ENCODE measurements around the gene ARSK. TPM values are rescaled to one million over a fixed set of nuclear protein-coding genes. Genes with fewer than 3 reads are reported as not detected.

The ARSK gene
- total and polyA plus RNA-seq, 2 of the 13 experiments (the other 11 are each of a cell fraction or from before 2014, with no cell fraction given) = 7.9 TPM

- no peak for TF ChIP-seq E2F1 (CRISPR knock-in tag; IDR thresholded peaks at IDR 0.05)
- TF ChIP-seq, protein P1, sequence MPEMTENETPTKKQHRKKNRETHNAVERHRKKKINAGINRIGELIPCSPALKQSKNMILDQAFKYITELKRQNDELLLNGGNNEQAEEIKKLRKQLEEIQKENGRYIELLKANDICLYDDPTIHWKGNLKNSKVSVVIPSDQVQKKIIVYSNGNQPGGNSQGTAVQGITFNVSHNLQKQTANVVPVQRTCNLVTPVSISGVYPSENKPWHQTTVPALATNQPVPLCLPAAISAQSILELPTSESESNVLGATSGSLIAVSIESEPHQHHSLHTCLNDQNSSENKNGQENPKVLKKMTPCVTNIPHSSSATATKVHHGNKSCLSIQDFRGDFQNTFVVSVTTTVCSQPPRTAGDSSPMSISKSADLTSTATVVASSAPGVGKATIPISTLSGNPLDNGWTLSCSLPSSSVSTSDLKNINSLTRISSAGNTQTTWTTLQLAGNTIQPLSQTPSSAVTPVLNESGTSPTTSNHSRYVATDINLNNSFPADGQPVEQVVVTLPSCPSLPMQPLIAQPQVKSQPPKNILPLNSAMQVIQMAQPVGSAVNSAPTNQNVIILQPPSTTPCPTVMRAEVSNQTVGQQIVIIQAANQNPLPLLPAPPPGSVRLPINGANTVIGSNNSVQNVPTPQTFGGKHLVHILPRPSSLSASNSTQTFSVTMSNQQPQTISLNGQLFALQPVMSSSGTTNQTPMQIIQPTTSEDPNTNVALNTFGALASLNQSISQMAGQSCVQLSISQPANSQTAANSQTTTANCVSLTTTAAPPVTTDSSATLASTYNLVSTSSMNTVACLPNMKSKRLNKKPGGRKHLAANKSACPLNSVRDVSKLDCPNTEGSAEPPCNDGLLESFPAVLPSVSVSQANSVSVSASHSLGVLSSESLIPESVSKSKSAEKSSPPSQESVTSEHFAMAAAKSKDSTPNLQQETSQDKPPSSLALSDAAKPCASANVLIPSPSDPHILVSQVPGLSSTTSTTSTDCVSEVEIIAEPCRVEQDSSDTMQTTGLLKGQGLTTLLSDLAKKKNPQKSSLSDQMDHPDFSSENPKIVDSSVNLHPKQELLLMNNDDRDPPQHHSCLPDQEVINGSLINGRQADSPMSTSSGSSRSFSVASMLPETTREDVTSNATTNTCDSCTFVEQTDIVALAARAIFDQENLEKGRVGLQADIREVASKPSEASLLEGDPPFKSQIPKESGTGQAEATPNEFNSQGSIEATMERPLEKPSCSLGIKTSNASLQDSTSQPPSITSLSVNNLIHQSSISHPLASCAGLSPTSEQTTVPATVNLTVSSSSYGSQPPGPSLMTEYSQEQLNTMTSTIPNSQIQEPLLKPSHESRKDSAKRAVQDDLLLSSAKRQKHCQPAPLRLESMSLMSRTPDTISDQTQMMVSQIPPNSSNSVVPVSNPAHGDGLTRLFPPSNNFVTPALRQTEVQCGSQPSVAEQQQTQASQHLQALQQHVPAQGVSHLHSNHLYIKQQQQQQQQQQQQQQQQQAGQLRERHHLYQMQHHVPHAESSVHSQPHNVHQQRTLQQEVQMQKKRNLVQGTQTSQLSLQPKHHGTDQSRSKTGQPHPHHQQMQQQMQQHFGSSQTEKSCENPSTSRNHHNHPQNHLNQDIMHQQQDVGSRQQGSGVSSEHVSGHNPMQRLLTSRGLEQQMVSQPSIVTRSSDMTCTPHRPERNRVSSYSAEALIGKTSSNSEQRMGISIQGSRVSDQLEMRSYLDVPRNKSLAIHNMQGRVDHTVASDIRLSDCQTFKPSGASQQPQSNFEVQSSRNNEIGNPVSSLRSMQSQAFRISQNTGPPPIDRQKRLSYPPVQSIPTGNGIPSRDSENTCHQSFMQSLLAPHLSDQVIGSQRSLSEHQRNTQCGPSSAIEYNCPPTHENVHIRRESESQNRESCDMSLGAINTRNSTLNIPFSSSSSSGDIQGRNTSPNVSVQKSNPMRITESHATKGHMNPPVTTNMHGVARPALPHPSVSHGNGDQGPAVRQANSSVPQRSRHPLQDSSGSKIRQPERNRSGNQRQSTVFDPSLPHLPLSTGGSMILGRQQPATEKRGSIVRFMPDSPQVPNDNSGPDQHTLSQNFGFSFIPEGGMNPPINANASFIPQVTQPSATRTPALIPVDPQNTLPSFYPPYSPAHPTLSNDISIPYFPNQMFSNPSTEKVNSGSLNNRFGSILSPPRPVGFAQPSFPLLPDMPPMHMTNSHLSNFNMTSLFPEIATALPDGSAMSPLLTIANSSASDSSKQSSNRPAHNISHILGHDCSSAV (CRISPR knock-in tag; IDR thresholded peaks at IDR 0.05; ENCODE audit: borderline replicate concordance) = no peak
These were observed 9.5 kb downstream of the ARSK start (continued) for GRCh38 chr5:95564450-95564849.

Data from HepG2 (cell line).